ENCODE measurements around the gene ARFRP1. TPM values are rescaled to one million over a fixed set of nuclear protein-coding genes. Genes with fewer than 3 reads are reported as not detected.

ARFRP1 gene
- total and polyA plus RNA-seq, 8 donors: 7.6 to 103 (median 35.9) TPM

DNA sequence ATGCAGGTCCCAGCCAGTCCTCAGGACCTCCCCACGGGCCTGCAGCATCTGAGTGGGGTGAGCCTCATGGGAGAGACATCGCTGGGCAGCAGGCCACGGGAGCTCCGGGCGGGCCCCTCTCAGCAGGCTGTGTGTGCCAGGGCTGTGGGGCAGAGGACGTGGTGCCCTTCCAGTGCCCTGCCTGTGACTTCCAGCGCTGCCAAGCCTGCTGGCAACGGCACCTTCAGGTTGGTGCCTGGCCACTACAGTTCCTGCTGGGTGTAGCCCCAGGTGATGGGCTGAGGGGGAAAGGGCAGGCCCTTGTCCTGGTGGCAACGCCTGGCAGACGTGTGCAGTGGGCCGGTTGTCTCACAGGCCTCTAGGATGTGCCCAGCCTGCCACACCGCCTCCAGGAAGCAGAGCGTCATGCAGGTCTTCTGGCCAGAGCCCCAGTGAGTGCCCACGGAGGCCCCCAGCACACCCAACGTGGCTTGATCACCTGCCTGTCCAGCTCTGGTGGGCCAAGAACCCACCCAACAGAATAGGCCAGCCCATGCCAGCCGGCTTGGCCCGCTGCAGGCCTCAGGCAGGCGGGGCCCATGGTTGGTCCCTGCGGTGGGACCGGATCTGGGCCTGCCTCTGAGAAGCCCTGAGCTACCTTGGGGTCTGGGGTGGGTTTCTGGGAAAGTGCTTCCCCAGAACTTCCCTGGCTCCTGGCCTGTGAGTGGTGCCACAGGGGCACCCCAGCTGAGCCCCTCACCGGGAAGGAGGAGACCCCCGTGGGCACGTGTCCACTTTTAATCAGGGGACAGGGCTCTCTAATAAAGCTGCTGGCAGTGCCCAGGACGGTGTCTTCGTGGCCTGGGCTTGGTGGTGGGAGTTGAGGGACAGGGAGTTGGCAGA lies 12.1 kb downstream of the ARFRP1 start:
- TF ChIP-seq EP300 (IDR thresholded peaks at IDR 0.05) (no peak), POLR2AphosphoS5 (IDR thresholded peaks at IDR 0.05) (no peak), POLR2A (IDR thresholded peaks at IDR 0.05) (no peak)
- TF ChIP-seq, protein P1, sequence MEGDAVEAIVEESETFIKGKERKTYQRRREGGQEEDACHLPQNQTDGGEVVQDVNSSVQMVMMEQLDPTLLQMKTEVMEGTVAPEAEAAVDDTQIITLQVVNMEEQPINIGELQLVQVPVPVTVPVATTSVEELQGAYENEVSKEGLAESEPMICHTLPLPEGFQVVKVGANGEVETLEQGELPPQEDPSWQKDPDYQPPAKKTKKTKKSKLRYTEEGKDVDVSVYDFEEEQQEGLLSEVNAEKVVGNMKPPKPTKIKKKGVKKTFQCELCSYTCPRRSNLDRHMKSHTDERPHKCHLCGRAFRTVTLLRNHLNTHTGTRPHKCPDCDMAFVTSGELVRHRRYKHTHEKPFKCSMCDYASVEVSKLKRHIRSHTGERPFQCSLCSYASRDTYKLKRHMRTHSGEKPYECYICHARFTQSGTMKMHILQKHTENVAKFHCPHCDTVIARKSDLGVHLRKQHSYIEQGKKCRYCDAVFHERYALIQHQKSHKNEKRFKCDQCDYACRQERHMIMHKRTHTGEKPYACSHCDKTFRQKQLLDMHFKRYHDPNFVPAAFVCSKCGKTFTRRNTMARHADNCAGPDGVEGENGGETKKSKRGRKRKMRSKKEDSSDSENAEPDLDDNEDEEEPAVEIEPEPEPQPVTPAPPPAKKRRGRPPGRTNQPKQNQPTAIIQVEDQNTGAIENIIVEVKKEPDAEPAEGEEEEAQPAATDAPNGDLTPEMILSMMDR (IDR thresholded peaks at IDR 0.05): no peak
- Histone ChIP-seq H3K36me3 (peaks cover 16 to 53% (median 31%) of the 10 kb centered on the region in 4 donors), H3K27ac (peak overlapping the region in 3 of 5 donors; percentile 4 to 42 (median 11)), H3K9me3 (no peaks in the 10 kb centered on the region), H3K4me3 (no peak overlapping the region), H3K27me3 (no peaks in the 10 kb centered on the region), H3K4me1 (peaks cover 30 to 69% (median 59%) of the 10 kb centered on the region in 4 donors)
- intact Hi-C loops (cut with DNase I; ENCODE audit: low total_unique reads): no loop called here
- 65 to 73% (median 70%) methylated on average over 10 to 25 of the region's 25 CpGs for WGBS, 5 donors
- DNase-seq: peak in 1 of 2 donors; percentile 46

DNA sequence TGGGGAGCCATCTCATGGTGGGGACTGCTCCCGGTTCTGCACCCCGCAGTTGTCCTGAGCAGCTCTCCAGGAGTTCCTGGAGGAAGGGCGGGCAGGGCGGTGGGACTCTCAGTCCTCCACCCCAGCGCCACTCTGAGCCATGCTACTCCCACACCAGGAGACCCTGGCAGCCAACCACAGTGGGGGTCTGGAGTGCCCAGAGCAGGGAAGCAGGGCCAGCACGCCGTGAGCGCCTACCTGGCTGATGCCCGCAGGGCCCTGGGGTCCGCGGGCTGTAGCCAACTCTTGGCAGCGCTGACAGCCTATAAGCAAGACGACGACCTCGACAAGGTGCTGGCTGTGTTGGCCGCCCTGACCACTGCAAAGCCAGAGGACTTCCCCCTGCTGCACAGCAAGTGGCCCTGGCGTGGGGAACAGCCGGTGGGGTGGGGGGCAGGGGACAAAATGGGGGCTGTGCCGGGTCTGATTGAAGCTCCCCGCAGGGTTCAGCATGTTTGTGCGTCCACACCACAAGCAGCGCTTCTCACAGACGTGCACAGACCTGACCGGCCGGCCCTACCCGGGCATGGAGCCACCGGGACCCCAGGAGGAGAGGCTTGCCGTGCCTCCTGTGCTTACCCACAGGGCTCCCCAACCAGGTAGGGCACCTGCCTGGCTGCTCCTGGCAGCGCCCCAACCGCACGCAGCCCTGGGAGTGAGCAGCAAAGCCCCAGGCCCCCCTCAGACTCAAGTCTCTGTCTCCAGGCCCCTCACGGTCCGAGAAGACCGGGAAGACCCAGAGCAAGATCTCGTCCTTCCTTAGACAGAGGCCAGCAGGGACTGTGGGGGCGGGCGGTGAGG lies 13.0 kb downstream of the ARFRP1 start:
- Histone ChIP-seq H3K36me3 (peaks cover 16 to 53% (median 27%) of the 10 kb centered on the region in 4 donors), H3K27ac (peak overlapping the region in 2 of 5 donors; percentile 11 to 42), H3K9me3 (no peaks in the 10 kb centered on the region), H3K4me3 (no peak overlapping the region), H3K4me1 (peaks cover 30 to 73% (median 58%) of the 10 kb centered on the region in 4 donors), H3K27me3 (no peaks in the 10 kb centered on the region)
- WGBS, 5 donors: 87 to 97% (median 94%) methylated on average over 14 to 37 of the region's 37 CpGs
- peak in 1 of 2 donors; percentile 21 for DNase-seq
- TF ChIP-seq, protein P1 (IDR thresholded peaks at IDR 0.05): no peak
- no peak for TF ChIP-seq POLR2AphosphoS5 (IDR thresholded peaks at IDR 0.05)
- intact Hi-C loops (cut with DNase I; ENCODE audit: low total_unique reads): no loop called here

DNA sequence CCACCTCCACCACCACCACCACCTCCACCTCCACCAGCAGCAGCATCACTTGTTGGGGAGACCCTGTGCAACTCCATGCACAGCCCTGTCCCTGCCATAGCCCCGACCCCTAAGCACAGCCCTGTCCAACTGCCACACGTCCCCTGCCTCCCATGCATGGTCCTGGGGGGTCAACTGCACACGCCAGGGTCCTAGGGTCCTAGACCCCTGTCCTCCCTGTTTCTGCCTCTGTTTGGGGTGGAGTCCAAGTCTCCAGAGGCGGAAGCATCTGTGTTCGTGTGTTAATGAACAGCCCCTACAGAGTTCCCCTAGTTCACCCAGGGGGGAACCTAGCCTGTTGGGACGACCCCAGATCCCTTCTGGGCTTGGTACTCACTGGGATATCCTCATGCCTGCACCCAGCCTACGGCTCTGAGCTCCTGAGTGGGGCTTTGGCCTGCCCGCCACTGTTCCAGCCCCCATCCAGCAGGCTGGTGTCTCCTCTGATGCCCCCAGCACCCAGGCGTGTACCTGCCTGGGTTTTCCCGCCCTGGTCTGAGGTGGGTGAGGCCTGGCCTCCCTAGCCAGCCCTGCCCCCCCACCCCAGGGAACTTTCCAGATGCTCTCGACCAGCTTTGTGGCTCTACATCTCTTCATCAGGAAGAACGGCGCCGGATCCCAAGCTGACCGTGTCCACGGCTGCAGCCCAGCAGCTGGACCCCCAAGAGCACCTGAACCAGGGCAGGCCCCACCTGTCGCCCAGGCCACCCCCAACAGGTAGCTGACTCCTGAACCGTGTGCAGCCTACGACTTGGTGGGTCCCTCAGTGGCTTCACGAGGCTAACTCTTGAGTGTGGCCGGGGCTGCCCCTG lies 13.8 kb downstream of the ARFRP1 start:
- Histone ChIP-seq H3K4me1 (peaks cover 23 to 73% (median 51%) of the 10 kb centered on the region in 4 donors), H3K36me3 (peaks cover 16 to 50% (median 24%) of the 10 kb centered on the region in 4 donors), H3K9me3 (no peaks in the 10 kb centered on the region), H3K27ac (no peak overlapping the region), H3K4me3 (no peak overlapping the region), H3K27me3 (no peaks in the 10 kb centered on the region)
- intact Hi-C loops (cut with DNase I; ENCODE audit: low total_unique reads): no loop called here
- WGBS, 5 donors: 88 to 96% (median 96%) methylated on average over 7 to 21 of the region's 21 CpGs
- peak in 1 of 2 donors; percentile 19 for DNase-seq
- TF ChIP-seq POLR2AphosphoS5 (IDR thresholded peaks at IDR 0.05) (no peak), EP300 (IDR thresholded peaks at IDR 0.05) (no peak), POLR2A (IDR thresholded peaks at IDR 0.05) (no peak)
- TF ChIP-seq, protein P1 (IDR thresholded peaks at IDR 0.05): no peak

All from stomach (tissue), 9 donors.